PC-3 (cell line): ENCODE results near the gene AVEN. TPM values are rescaled to one million over a fixed set of nuclear protein-coding genes. Genes with fewer than 3 reads are reported as not detected.

ENCODE experiments used
- ATAC-seq: fragments of 200-7000 bp; cut with Tn5 transposase; 2 replicates; pipeline ENCODE4 v1.9.1; 2020; ENCODE audit warnings: mild to moderate bottlenecking, moderate library complexity
- Bru-seq: library from RNA; stranded (reverse); fragments of 400-500 nt; gene quantifications from one replicate; lab custom pipeline; 2021; lab: Mats Ljungman, UMichigan
- BruChase-seq, 2 experiments: library from RNA; stranded (reverse); fragments of 400-500 nt; gene quantifications; one replicate each; lab custom pipeline; 2021; lab: Mats Ljungman, UMichigan
- BruUV-seq: library from RNA; stranded (reverse); fragments of 400-500 nt; replicated peaks from 2 replicates; lab custom pipeline; 2021; lab: Mats Ljungman, UMichigan
- CTCF ChIA-PET: fragments of 300-600 bp; sonication (Branson Sonifier 250); formaldehyde crosslinking; loops from one replicate; lab custom pipeline; 2022; ENCODE audit warnings: antibody characterized with exemption; lab: Charles Lee
- POLR2A ChIA-PET: fragments of 300-600 bp; sonication (Branson Sonifier 250); formaldehyde crosslinking; loops from one replicate; lab custom pipeline; 2022; ENCODE audit warnings: antibody characterized with exemption; ENCODE audit not compliant: unreplicated experiment; lab: Charles Lee
- DNase-seq: peaks from one replicate; pipeline ENCODE4 v3.0.0-alpha.2; 2015
- H2AFZ ChIP-seq: fragments of 300-600 bp; sonication (generic); 2 replicates; pipeline ENCODE4 v1.6.0; 2016; ENCODE audit warnings: antibody characterized with exemption, low read length
- H3F3A ChIP-seq: fragments of 300-600 bp; sonication (generic); one replicate; pipeline ENCODE4 v1.6.0; 2017; ENCODE audit warnings: antibody characterized with exemption, low read length, control low read depth, mild to moderate bottlenecking; ENCODE audit not compliant: unreplicated experiment
- H3K27ac ChIP-seq: fragments of 300-600 bp; sonication (generic); 2 replicates; pipeline ENCODE4 v1.5.1; 2016; ENCODE audit warnings: mild to moderate bottlenecking, low read length
- H3K27me3 ChIP-seq: fragments of 300-600 bp; sonication (generic); 2 replicates; pipeline ENCODE4 v1.6.1; 2016; ENCODE audit warnings: low read length, mixed read lengths
- H3K36me3 ChIP-seq: fragments of 300-600 bp; sonication (generic); 2 replicates; pipeline ENCODE4 v1.6.1; 2016; ENCODE audit warnings: low read depth, mixed run types, low read length, mixed read lengths
- H3K4me1 ChIP-seq: fragments of 300-600 bp; sonication (generic); 2 replicates; pipeline ENCODE4 v1.5.1; 2016; ENCODE audit warnings: low read length; ENCODE audit not compliant: insufficient read depth
- H3K4me2 ChIP-seq: fragments of 300-600 bp; sonication (generic); 2 replicates; pipeline ENCODE4 v1.6.0; 2016; ENCODE audit warnings: low read length
- H3K4me3 ChIP-seq: fragments of 300-600 bp; sonication (generic); 2 replicates; pipeline ENCODE4 v1.5.1; 2016; ENCODE audit warnings: mild to moderate bottlenecking, low read length, mixed read lengths
- H3K79me2 ChIP-seq: fragments of 300-600 bp; sonication (generic); 2 replicates; pipeline ENCODE4 v1.6.1; 2017; ENCODE audit warnings: low read length, mixed read lengths
- H3K9ac ChIP-seq: fragments of 300-600 bp; sonication (generic); 2 replicates; pipeline ENCODE4 v1.6.0; 2016; ENCODE audit warnings: mild to moderate bottlenecking, low read length
- H3K9me2 ChIP-seq: fragments of 300-600 bp; sonication (generic); replicated peaks from 2 replicates; pipeline ENCODE4 v1.6.1; 2016; ENCODE audit warnings: mixed run types, low read length, mixed read lengths
- H3K9me3 ChIP-seq: fragments of 300-600 bp; sonication (generic); 2 replicates; pipeline ENCODE4 v1.6.1; 2016; ENCODE audit warnings: low read length, mixed read lengths
- H4K20me1 ChIP-seq: fragments of 300-600 bp; sonication (generic); 2 replicates; pipeline ENCODE4 v1.6.1; 2016; ENCODE audit warnings: low read length, mixed read lengths
- EZH2 ChIP-seq: fragments of 300-600 bp; sonication (generic); IDR thresholded peaks from one replicate; pipeline ENCODE4 v1.6.1; 2017; ENCODE audit warnings: antibody characterized with exemption, mild to moderate bottlenecking, low read length; ENCODE audit not compliant: unreplicated experiment
- EZH2phosphoT487 ChIP-seq: fragments of 300-600 bp; sonication (generic); IDR thresholded peaks from 2 replicates; pipeline ENCODE4 v1.6.1; 2018; ENCODE audit warnings: mild to moderate bottlenecking, antibody characterized with exemption, low read length, borderline replicate concordance
- intact Hi-C: fragments of 100-400 bp; cut with micrococcal nuclease; formaldehyde crosslinking; loops from 2 replicates; pipeline ENCODE4 v1.9.0; 2023
- long read RNA-seq: library from polyadenylated mRNA; unstranded; transcript quantifications from one replicate; pipeline ENCODE4 v2.0.0, GENCODE V29; 2021; ENCODE audit not compliant: unreplicated experiment
- total RNA-seq: library from RNA; depleted of rRNA; stranded (reverse); fragments of >200 nt; gene quantifications from 2 replicates; pipeline ENCODE4 v1.2.3, GENCODE V29; 2014; rRNA removed
- TF ChIP-seq, protein P1 (sequence below): fragments of 300-600 bp; sonication (generic); conservative IDR thresholded peaks from 2 replicates; pipeline ENCODE4 v1.5.1; 2017; ENCODE audit warnings: antibody characterized with exemption, low read depth, mild to moderate bottlenecking, low read length

The AVEN gene
- total RNA-seq (10.5 TPM in 2 replicates), Bru-seq, nascent RNA (percentile 64 among the genes with signal in this experiment), BruChase-seq, experiment 1, labeled RNA remaining after a 6-hour chase (percentile 53 among the genes with signal in this experiment), BruChase-seq, experiment 2, labeled RNA remaining after a 2-hour chase (percentile 57 among the genes with signal in this experiment)
- long read RNA-seq, transcript AVEN-201 (6 exons, 1,605 nt), result major isoform, 33 of 38 reads
- long read RNA-seq, partial matches to known transcripts, result 1 of 38 reads
- long read RNA-seq, other reads (novel, unspliced or antisense), result 4 of 38 reads

DNA sequence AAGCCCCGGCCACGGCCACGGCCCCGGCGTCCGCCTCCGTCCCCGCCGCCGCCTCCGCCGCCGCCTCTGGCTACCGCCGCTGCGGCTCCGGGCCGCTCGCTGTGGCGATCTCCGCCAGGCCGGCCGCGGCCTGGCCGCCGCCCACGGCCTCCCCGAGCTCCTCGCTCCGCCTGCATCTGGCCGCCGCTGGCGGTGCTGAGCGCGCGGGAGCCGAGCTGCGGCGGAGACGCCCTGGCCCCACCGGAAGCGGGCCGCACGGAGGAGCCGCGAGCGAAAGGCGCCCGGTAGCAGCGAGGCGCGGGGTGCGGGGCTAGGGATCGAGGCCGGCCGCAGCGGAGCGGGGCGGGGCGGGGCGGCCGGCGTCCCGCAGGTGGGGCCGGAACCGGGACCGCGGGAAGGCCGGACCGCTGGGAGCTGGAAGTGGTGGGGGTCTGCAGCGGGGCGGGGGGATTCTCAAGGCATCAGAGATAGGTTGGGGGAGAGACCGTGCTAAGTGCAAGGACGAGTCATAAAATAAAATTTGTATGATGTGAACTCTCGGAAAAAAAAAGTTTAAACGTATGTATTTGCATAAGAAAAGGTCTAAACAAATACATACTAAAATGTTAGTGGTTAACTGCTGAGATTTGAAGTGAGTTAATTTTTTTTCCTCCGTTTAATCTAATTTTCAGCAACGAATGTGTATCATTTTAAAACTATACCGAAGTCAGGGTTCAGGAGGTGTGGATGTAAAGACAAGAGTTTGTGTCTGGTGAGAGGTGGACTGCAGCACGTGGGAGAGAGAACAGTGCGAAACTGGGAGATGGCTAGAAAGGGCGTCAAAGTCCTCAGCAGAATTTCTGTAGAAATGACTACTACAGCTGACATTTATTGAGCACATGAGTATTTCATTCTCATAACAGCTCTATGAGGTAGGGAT, at the start of gene AVEN:
TSS of gene AVEN (minus strand) at position 334 of the 919 bp plus-strand sequence. CDS start at position 176, 158 bp downstream.
- CTCF ChIA-PET, result no interaction called here
- intact Hi-C loops, result loop anchor here (5.0 kb wide), 1 partner anchor 43 kb away; no protein-coding TSS in a partner anchor

GRCh38 chr15:34085746-34086145, 46.7 kb upstream of the AVEN start:
- H3K79me2 ChIP-seq, result no peaks in the 10 kb centered on the region
- ChIA-PET CTCF (interaction anchor here (0.6 kb wide), 1 partner anchor 894 kb away, joined by 3 read pairs; no protein-coding TSS in a partner anchor), POLR2A (no interaction called here)
- DNase-seq (no peak), ATAC-seq (no peak)
- no peaks in the 10 kb centered on the region for H3K4me1 ChIP-seq
- H4K20me1 ChIP-seq, result no peaks in the 10 kb centered on the region
- no peak overlapping the region for H3K27ac ChIP-seq
- H3K27me3 ChIP-seq, result no peaks in the 10 kb centered on the region
- intact Hi-C loops, result loop anchor here (10.0 kb wide), 1 partner anchor 379 kb away; no protein-coding TSS in a partner anchor
- H3F3A ChIP-seq, result no peaks in the 10 kb centered on the region
- peaks cover 34% of the 10 kb centered on the region for H3K36me3 ChIP-seq
- no TSS peak for BruUV-seq
- H3K9me3 ChIP-seq, result no peaks in the 10 kb centered on the region
- no peak for TF ChIP-seq EZH2phosphoT487
- TF ChIP-seq, protein P1, sequence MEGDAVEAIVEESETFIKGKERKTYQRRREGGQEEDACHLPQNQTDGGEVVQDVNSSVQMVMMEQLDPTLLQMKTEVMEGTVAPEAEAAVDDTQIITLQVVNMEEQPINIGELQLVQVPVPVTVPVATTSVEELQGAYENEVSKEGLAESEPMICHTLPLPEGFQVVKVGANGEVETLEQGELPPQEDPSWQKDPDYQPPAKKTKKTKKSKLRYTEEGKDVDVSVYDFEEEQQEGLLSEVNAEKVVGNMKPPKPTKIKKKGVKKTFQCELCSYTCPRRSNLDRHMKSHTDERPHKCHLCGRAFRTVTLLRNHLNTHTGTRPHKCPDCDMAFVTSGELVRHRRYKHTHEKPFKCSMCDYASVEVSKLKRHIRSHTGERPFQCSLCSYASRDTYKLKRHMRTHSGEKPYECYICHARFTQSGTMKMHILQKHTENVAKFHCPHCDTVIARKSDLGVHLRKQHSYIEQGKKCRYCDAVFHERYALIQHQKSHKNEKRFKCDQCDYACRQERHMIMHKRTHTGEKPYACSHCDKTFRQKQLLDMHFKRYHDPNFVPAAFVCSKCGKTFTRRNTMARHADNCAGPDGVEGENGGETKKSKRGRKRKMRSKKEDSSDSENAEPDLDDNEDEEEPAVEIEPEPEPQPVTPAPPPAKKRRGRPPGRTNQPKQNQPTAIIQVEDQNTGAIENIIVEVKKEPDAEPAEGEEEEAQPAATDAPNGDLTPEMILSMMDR, result no peak
- no peak for TF ChIP-seq EZH2
- H2AFZ ChIP-seq, result no peak overlapping the region
- H3K9ac ChIP-seq, result no peak overlapping the region
- H3K9me2 ChIP-seq, result no peaks in the 10 kb centered on the region
- no peak overlapping the region for H3K4me3 ChIP-seq
- H3K4me2 ChIP-seq, result no peak overlapping the region

More for the DNA sequence above, at the start of gene AVEN:
- Histone ChIP-seq H2AFZ (peak within 1 kb of the TSS; percentile 94), H4K20me1 (no peaks in the 10 kb centered on the region), H3K27ac (no peak within 1 kb of the TSS), H3K36me3 (no peaks in the 10 kb centered on the region), H3K4me3 (peak within 1 kb of the TSS; percentile 94), H3K4me2 (peak within 1 kb of the TSS; percentile 96), H3K9me3 (no peaks in the 10 kb centered on the region), H3K9ac (peak within 1 kb of the TSS; percentile 74), H3K79me2 (peaks cover 19% of the 10 kb centered on the region), H3K4me1 (peaks cover 12% of the 10 kb centered on the region; the same call in 1 of the 2 replicates), H3F3A (no peaks in the 10 kb centered on the region), H3K27me3 (no peaks in the 10 kb centered on the region), H3K9me2 (no peaks in the 10 kb centered on the region)
- peak; percentile 49 for DNase-seq
- POLR2A ChIA-PET, result no interaction called here
- ATAC-seq, result peak; percentile 62
- no peak for TF ChIP-seq EZH2phosphoT487
- BruUV-seq, result TSS peak; percentile 84

GRCh38 chr15:34084086-34084485, 45.1 kb upstream of the AVEN start:
- DNase-seq (peak; percentile 58), ATAC-seq (peak; percentile 95)
- no peaks in the 10 kb centered on the region for H3K4me1 ChIP-seq
- no peak for TF ChIP-seq EZH2
- TF ChIP-seq, protein P1, result no peak
- TF ChIP-seq EZH2phosphoT487, result no peak
- no peak overlapping the region for H3K4me2 ChIP-seq
- no peak overlapping the region for H3K27ac ChIP-seq
- H4K20me1 ChIP-seq, result no peaks in the 10 kb centered on the region
- ChIA-PET CTCF (no interaction called here), POLR2A (no interaction called here)
- H3K9me3 ChIP-seq, result no peaks in the 10 kb centered on the region
- no peaks in the 10 kb centered on the region for H3K9me2 ChIP-seq
- intact Hi-C loops, result loop anchor here (5.0 to 10.0 kb wide), 2 partner anchors 47 to 381 kb away; partner anchors contain the start of gene AVEN
- H3K36me3 ChIP-seq, result peaks cover 29% of the 10 kb centered on the region
- no peak overlapping the region for H3K4me3 ChIP-seq
- H3F3A ChIP-seq, result no peaks in the 10 kb centered on the region
- H2AFZ ChIP-seq, result no peak overlapping the region
- no peaks in the 10 kb centered on the region for H3K27me3 ChIP-seq
- BruUV-seq, result TSS peak; percentile 71
- H3K9ac ChIP-seq, result no peak overlapping the region
- H3K79me2 ChIP-seq, result no peaks in the 10 kb centered on the region
